SIG-M5 treated with dmso at 0.1 percent for 504 hours (cell line): ENCODE data around the gene TBC1D3B.
"Not testable (repeated sequence)": the region's sequence is repeated elsewhere in the genome, so short reads cannot be mapped to it uniquely, and the experiment has no call there.

Experiments used
- DNase-seq: peaks from one replicate; lab custom pipeline; 2025; ENCODE audit not compliant: unreplicated experiment; lab: John Stamatoyannopoulos, UW

TBC1D3B gene

GRCh38 chr17:36182176-36183000 is 6.0 kb upstream of the TBC1D3B start:
- DNase-seq: no peak

GRCh38 chr17:36181446-36182175 is 5.2 kb upstream of the TBC1D3B start:
- not testable (repeated sequence) for DNase-seq

GRCh38 chr17:36168836-36169235 is 7.6 kb downstream of the TBC1D3B start:
- DNase-seq: not testable (repeated sequence)

- peak; percentile 15 for DNase-seq
These were observed 22.4 kb downstream of the TBC1D3B start for GRCh38 chr17:36153895-36154610.

- peak; percentile 62 for DNase-seq
These were observed 23.8 kb downstream of the TBC1D3B start for GRCh38 chr17:36152639-36153120.

GRCh38 chr17:36151891-36152638 is 24.4 kb downstream of the TBC1D3B start:
- no peak for DNase-seq

GRCh38 chr17:36149296-36149820 is 27.1 kb downstream of the TBC1D3B start:
- DNase-seq: peak; percentile 34

GRCh38 chr17:36148559-36149295 is 27.7 kb downstream of the TBC1D3B start:
- DNase-seq: peak; percentile 76

GRCh38 chr17:36147601-36148000 is 28.8 kb downstream of the TBC1D3B start:
- DNase-seq: no peak

- DNase-seq: no peak
These were observed 31.3 kb downstream of the TBC1D3B start for GRCh38 chr17:36144981-36145729.

GRCh38 chr17:36144014-36144413 is 32.4 kb downstream of the TBC1D3B start:
- no peak for DNase-seq

- DNase-seq: no peak
These were observed 33.6 kb downstream of the TBC1D3B start for GRCh38 chr17:36142806-36143205.

GRCh38 chr17:36142235-36142634 is 34.2 kb downstream of the TBC1D3B start:
- no peak for DNase-seq

GRCh38 chr17:36136439-36136838 is 40.0 kb downstream of the TBC1D3B start:
- no peak for DNase-seq

- DNase-seq: no peak
These were observed 40.4 kb downstream of the TBC1D3B start for GRCh38 chr17:36136036-36136435.

- no peak for DNase-seq
These were observed 41.0 kb downstream of the TBC1D3B start for GRCh38 chr17:36135465-36135864.

- DNase-seq: no peak
These were observed 42.7 kb downstream of the TBC1D3B start for GRCh38 chr17:36133602-36134236.

- no peak for DNase-seq
These were observed 44.0 kb downstream of the TBC1D3B start for GRCh38 chr17:36132421-36132831.

GRCh38 chr17:36131931-36132330 is 44.5 kb downstream of the TBC1D3B start:
- DNase-seq: no peak
